Central memory CD8-positive, alpha-beta T cell (primary cell): ENCODE data around the gene TRIM54.
A peak's percentile ranks its signal among the peaks of the same experiment; 100 is the strongest.
"Not testable (repeated sequence)": the region's sequence is repeated elsewhere in the genome, so short reads cannot be mapped to it uniquely, and the experiment has no call there.

Experiments
- ATAC-seq: fragments of 150-1000 bp; cut with Tn5 transposase; replicated peaks from 2 replicates; pipeline ENCODE4 v1.10.0; 2022; ENCODE audit warnings: mild to moderate bottlenecking, moderate FRiP score, moderate number of reproducible peaks; ENCODE audit not compliant: poor library complexity, severe bottlenecking; ENCODE audit errors: extremely low read depth
- DNase-seq, 2 donors: peaks; one replicate each; pipeline ENCODE4 v3.0.0; 2021; ENCODE audit warnings: low spot score in 2 of 2
- H3K27ac Mint-ChIP-seq: one replicate; pipeline ENCODE4 v1.8.0; 2022; ENCODE audit warnings: low read depth, mild to moderate bottlenecking, moderate library complexity, mixed read lengths
- H3K27me3 Mint-ChIP-seq: one replicate; pipeline ENCODE4 v1.8.0; 2022; ENCODE audit warnings: mixed read lengths
- H3K36me3 Mint-ChIP-seq: one replicate; pipeline ENCODE4 v1.8.0; 2022; ENCODE audit warnings: mild to moderate bottlenecking, moderate library complexity, mixed read lengths; ENCODE audit not compliant: insufficient read depth
- H3K4me1 Mint-ChIP-seq: one replicate; pipeline ENCODE4 v1.8.0; 2022; ENCODE audit warnings: mixed read lengths
- H3K4me3 Mint-ChIP-seq: one replicate; pipeline ENCODE4 v1.8.0; 2022; ENCODE audit warnings: mild to moderate bottlenecking, moderate library complexity, mixed read lengths
- H3K9me3 Mint-ChIP-seq: one replicate; pipeline ENCODE4 v1.8.0; 2022; ENCODE audit warnings: mixed read lengths

Gene TRIM54

GRCh38 chr2:27298391-27299080, 16.3 kb downstream of the TRIM54 start:
- Mint-ChIP-seq H3K36me3 (peaks cover 2% of the 10 kb centered on the region), H3K4me3 (no peak overlapping the region), H3K9me3 (no peaks in the 10 kb centered on the region), H3K27me3 (peaks cover 44% of the 10 kb centered on the region), H3K27ac (no peak overlapping the region), H3K4me1 (no peaks in the 10 kb centered on the region)
- DNase-seq (no peak), ATAC-seq (no peak)

DNA sequence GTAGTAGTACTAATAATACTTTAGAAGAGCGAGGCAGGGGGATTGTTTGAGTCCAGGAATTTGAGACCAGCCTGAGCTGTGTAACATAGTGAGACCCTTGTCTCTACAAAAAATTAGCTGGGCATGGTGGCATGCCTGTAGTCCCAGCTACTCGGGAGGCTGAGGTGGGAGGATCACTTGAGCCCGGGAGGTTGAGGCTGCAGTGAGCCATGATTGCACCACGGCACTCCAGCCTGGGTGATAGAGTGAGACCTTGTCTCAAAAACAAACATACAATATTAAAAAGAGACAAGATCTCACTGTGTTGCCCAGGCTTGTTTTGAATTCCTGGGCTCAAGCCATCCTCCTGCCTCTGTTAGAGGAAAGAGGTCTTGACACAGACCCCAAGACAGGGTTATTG, 18.4 kb downstream of the TRIM54 start:
- not testable (repeated sequence) for H3K27ac Mint-ChIP-seq, H3K4me3 Mint-ChIP-seq, ATAC-seq, H3K4me1 Mint-ChIP-seq, DNase-seq, H3K36me3 Mint-ChIP-seq, H3K9me3 Mint-ChIP-seq
- peaks cover 49% of the 10 kb centered on the region for H3K27me3 Mint-ChIP-seq

- Mint-ChIP-seq H3K4me3 (peak overlapping the region; percentile 65), H3K4me1 (no peaks in the 10 kb centered on the region), H3K27ac (no peak overlapping the region), H3K27me3 (peaks cover 45% of the 10 kb centered on the region), H3K9me3 (no peaks in the 10 kb centered on the region), H3K36me3 (peaks cover 4% of the 10 kb centered on the region)
- peak in 1 of 2 donors; percentile 21 for DNase-seq
- peak; percentile 49 for ATAC-seq
Observed at GRCh38 chr2:27303093-27304025, 21.1 kb downstream of the TRIM54 start.

DNA sequence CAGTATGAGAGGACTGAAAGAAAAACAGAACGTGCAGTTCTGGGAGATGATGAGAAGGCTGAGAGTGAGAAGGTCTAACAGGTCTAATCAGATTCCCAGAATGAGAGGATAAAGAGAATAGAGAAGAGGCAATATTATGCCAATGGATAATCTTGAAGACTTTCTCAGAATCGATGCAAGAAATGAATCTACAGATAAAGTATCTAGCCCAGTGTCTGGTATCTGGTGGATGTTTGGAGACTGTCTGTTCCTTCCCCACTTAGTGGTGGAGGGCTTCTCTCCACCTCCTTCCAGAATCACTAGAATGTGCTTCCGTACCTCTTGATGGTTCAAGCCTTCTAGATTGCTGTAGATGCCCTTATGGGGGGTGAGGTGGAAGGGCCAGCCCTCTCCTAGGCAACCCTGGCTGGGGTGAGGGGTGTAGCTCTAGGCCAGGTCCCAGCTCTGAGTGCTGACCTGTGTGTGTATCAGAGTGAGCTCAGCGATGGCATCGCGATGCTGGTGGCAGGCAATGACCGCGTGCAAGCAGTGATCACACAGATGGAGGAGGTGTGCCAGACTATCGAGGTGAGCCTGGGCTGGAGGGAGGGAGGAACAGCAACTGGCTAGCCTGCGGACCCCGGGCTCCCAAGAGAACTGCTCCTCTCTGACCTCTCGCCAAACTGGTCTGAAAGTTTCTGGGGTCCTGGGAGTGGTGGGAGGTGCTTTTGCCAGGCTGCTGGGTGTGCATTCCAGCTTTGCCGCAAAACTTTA, 22.4 kb downstream of the TRIM54 start:
- Mint-ChIP-seq H3K4me3 (no peak overlapping the region), H3K4me1 (no peaks in the 10 kb centered on the region), H3K36me3 (peaks cover 6% of the 10 kb centered on the region), H3K27me3 (peaks cover 32% of the 10 kb centered on the region), H3K27ac (no peak overlapping the region), H3K9me3 (no peaks in the 10 kb centered on the region)
- DNase-seq (no peak), ATAC-seq (no peak)

DNA sequence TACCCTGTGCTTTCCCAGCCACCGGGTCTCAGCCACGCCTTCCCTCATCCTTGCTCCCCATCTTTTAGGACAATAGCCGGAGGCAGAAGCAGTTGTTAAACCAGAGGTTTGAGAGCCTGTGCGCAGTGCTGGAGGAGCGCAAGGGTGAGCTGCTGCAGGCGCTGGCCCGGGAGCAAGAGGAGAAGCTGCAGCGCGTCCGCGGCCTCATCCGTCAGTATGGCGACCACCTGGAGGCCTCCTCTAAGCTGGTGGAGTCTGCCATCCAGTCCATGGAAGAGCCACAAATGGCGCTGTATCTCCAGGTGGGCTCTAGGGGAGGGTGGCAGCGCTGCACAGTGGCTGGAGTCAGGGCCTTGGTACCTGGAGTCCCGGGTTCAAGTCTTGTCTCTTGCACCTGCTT, 23.3 kb downstream of the TRIM54 start:
- H3K27me3 Mint-ChIP-seq, result peaks cover 29% of the 10 kb centered on the region
- ATAC-seq (no peak), DNase-seq (no peak)
- no peak overlapping the region for H3K27ac Mint-ChIP-seq
- peaks cover 4% of the 10 kb centered on the region for H3K36me3 Mint-ChIP-seq
- peak overlapping the region; percentile 41 for H3K4me3 Mint-ChIP-seq
- no peaks in the 10 kb centered on the region for H3K4me1 Mint-ChIP-seq
- no peaks in the 10 kb centered on the region for H3K9me3 Mint-ChIP-seq

DNA sequence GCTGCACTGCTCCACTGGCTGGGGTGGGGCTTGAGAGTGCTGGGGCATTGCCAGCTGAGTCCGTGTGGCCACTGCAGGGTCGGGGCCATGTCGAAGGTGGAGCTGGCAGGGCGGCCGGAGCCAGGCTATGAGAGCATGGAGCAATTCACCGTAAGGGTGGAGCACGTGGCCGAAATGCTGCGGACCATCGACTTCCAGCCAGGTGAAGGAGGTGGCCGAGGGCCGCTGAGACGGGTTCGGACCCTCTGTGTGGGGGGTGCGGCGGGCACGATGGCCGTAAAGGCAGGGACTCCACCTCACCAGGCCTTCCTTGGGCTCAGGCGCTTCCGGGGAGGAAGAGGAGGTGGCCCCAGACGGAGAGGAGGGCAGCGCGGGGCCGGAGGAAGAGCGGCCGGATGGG, 23.9 kb downstream of the TRIM54 start:
- Mint-ChIP-seq H3K27me3 (peaks cover 29% of the 10 kb centered on the region), H3K27ac (no peak overlapping the region), H3K4me1 (no peaks in the 10 kb centered on the region), H3K4me3 (peak overlapping the region; percentile 53), H3K36me3 (peaks cover 4% of the 10 kb centered on the region), H3K9me3 (no peaks in the 10 kb centered on the region)
- ATAC-seq (no peak), DNase-seq (no peak)

- H3K27ac Mint-ChIP-seq, result no peak overlapping the region
Observed at GRCh38 chr2:27306573-27307286, 24.5 kb downstream of the TRIM54 start.

GRCh38 chr2:27307287-27307544, 25.0 kb downstream of the TRIM54 start:
- H3K9me3 Mint-ChIP-seq, result no peaks in the 10 kb centered on the region
- ATAC-seq (no peak), DNase-seq (no peak)
- H3K4me1 Mint-ChIP-seq, result no peaks in the 10 kb centered on the region
- no peak overlapping the region for H3K27ac Mint-ChIP-seq
- peak overlapping the region; percentile 53 for H3K4me3 Mint-ChIP-seq
- H3K27me3 Mint-ChIP-seq, result peaks cover 29% of the 10 kb centered on the region
- peaks cover 7% of the 10 kb centered on the region for H3K36me3 Mint-ChIP-seq

More at GRCh38 chr2:27306573-27307286, 24.5 kb downstream of the TRIM54 start:
- Mint-ChIP-seq H3K4me1 (no peaks in the 10 kb centered on the region), H3K4me3 (peak overlapping the region; percentile 53), H3K9me3 (no peaks in the 10 kb centered on the region), H3K36me3 (peaks cover 6% of the 10 kb centered on the region), H3K27me3 (peaks cover 29% of the 10 kb centered on the region)
- DNase-seq (no peak), ATAC-seq (peak; percentile 48)

DNA sequence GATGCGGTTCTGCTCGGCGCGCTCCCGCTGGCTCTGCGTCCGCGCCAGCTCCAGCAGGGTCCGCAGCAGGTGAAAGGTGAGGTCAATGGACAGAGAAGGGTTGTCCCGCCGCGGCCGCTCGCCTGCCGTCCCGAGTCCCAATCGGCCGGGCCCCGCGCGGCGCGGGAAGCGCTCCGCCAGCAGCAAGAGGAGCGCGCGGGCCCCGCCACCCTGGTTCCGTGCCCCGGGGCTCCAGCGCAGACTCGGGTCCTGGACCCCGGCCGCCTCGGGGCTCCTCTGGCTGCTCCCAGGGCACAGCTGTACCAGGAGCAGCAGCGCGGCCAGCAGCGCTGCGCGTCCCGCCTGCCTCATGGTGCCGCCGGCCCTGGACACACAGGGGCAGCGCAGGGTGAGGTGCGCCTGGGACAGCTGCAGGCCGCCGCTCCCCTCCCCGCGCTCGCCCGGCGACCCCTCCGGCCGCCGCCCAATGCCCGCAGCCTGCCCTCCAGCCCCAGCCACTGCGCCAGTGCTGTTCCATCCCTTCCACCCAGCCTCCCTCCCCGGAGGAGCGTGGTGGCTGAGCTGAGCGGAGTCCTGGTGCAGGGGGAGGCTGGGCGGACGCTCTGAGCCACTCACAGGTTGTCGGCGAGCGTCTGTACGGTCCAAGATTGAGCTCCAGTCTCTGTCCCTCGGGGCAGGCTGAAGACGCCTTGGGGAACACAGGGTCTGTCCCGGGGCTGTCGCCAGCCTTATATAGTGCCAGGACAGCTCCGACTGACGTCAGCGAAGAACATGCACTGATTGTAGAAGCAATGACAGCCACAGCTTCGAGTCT, 25.5 kb downstream of the TRIM54 start:
- Mint-ChIP-seq H3K27me3 (peaks cover 29% of the 10 kb centered on the region), H3K4me3 (peak overlapping the region; percentile 53), H3K4me1 (no peaks in the 10 kb centered on the region), H3K27ac (no peak overlapping the region), H3K9me3 (no peaks in the 10 kb centered on the region), H3K36me3 (peaks cover 10% of the 10 kb centered on the region)
- no peak for ATAC-seq
- no peak for DNase-seq

DNA sequence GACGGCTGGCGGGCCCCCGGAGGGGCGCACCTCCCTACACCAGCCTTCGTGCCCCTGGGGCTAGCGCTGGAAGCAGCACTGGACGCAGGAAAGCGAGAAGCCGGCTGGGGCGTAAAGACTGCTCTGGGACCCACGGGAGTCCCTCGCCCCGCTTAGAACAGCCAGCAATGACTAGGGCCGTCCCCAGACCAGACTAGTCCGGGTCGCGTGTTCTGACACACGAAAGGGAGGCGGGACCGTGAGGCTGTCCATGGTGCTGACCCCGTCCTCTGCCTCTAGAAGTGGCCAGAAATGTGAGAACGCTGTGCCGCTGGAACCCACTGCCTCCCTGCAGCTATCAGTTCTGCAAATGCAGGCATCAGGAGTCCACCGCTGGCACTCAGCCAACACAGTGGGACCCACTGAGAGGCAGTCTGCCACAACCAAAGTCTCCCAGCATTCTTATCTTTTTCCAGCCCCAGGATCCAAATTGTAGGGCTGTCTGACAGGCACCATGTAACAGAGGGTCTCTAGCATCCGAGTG, 26.2 kb downstream of the TRIM54 start, which contains the start of gene UCN:
Gene UCN, minus strand, starts transcription at position 87 of the 523 bp plus-strand sequence. CDS start 550 bp downstream, outside the sequence.
- no peak for ATAC-seq
- Mint-ChIP-seq H3K36me3 (peaks cover 10% of the 10 kb centered on the region), H3K4me3 (peak within 1 kb of the TSS; percentile 53), H3K4me1 (no peaks in the 10 kb centered on the region), H3K27ac (no peak within 1 kb of the TSS), H3K27me3 (peaks cover 29% of the 10 kb centered on the region), H3K9me3 (no peaks in the 10 kb centered on the region)
- no peak for DNase-seq

GRCh38 chr2:27309651-27310050, 27.4 kb downstream of the TRIM54 start:
- H3K9me3 Mint-ChIP-seq, result no peaks in the 10 kb centered on the region
- H3K27me3 Mint-ChIP-seq, result peaks cover 27% of the 10 kb centered on the region
- no peak for DNase-seq
- H3K4me3 Mint-ChIP-seq, result no peak overlapping the region
- peaks cover 10% of the 10 kb centered on the region for H3K36me3 Mint-ChIP-seq
- peaks cover 3% of the 10 kb centered on the region for H3K4me1 Mint-ChIP-seq
- no peak for ATAC-seq
- H3K27ac Mint-ChIP-seq, result no peak overlapping the region
